ENCODE results near the gene CTSW. TPM values are rescaled to one million over a fixed set of nuclear protein-coding genes. Genes with fewer than 3 reads are reported as not detected.

Gene CTSW
- total RNA-seq, 1 experiment from 2014 or later: not detected

DNA sequence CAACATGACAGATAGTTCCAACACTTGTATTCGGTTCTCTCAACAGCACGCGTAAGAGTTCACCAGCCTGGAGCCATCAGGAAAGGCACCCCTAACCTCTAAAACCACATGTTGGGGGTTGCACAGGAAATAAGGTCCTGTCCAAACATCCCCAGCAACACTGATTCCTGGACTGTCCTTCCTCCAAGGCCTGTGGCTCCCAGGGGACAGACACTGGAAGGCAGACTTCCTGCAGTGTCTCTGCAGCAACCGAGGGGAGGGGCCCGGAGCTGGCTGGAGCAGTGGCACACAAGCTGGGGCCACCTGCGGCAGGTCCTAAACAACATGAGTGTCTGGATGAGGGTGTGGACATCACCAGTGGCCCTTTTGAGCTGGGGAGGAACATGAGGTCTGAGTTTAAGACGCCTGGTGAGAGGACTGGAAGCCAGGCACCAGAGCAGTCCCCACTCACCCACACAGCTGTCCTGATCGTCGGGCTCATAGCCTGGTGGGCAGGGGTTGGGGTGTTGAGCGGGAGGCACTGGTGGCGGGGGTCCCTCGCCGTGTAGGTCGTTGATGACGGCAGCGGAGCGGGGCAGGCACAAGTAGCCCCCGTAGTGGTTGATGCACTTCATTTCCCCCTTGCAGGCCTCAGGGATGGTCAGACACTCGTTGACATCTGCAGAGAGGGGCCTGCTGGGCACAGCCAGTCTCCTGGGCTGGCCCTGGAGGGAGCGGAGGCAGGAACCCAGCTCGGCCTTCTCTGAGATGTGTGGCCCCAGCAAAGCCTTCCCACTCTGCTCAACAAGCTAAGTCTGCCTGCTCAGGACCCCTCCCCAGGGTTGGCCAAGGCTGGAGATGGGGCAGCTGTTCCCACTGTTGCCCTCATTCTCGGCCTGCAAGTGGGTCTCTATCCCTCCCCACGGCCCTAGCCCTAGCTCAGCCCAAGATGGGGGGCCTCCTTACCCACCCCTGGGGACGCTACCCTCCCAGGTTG lies 8.6 kb upstream of the CTSW start:
- peaks cover 15% of the 10 kb centered on the region for H3K4me1 ChIP-seq (ENCODE audit: control insufficient read depth, insufficient read depth, low read length)
- no peak for ATAC-seq
- no peaks in the 10 kb centered on the region for H3K36me3 ChIP-seq (ENCODE audit: control insufficient read depth, insufficient read depth, low read length)
- no peaks in the 10 kb centered on the region for H3K9me3 ChIP-seq (ENCODE audit: control insufficient read depth, insufficient read depth, low read depth, low read length)
- intact Hi-C loops (cut with micrococcal nuclease; ENCODE audit: unreplicated experiment): no loop called here
- peak overlapping the region; percentile 60 for H3K27ac ChIP-seq (ENCODE audit: low read length)
- in situ Hi-C loops (cut with HindIII; ENCODE audit: low pct_unique_long_range_greater_than_20kb, low sequenced_read_pairs): no loop called here
- DNase-seq (ENCODE audit: low read depth, low spot score): no peak
- ChIA-PET POLR2A (interaction anchor here (1.4 to 2.1 kb wide), 3 partner anchors 10 to 18 kb away, joined by 5 to 9 read pairs (median 7); partner anchors contain the start of gene MUS81), CTCF (interaction anchor here (0.6 to 1.9 kb wide), 5 partner anchors 11 to 118 kb away, joined by 3 to 10 read pairs (median 5); partner anchors contain the start of gene MUS81)
- no peaks in the 10 kb centered on the region for H3K27me3 ChIP-seq (ENCODE audit: control insufficient read depth, insufficient read depth, low read length)
- no peak overlapping the region for H3K4me3 ChIP-seq (ENCODE audit: low read depth in 2 of 2, low read length in 2 of 2)
- TF ChIP-seq POLR2AphosphoS5 (IDR thresholded peaks at IDR 0.05; ENCODE audit: low read depth, low read length): peak; percentile 34; the same call in 1 of the 2 replicates
- TF ChIP-seq TCF7L2 (IDR thresholded peaks at IDR 0.05; ENCODE audit: low read depth, low read length): no peak
- TF ChIP-seq, protein P1, sequence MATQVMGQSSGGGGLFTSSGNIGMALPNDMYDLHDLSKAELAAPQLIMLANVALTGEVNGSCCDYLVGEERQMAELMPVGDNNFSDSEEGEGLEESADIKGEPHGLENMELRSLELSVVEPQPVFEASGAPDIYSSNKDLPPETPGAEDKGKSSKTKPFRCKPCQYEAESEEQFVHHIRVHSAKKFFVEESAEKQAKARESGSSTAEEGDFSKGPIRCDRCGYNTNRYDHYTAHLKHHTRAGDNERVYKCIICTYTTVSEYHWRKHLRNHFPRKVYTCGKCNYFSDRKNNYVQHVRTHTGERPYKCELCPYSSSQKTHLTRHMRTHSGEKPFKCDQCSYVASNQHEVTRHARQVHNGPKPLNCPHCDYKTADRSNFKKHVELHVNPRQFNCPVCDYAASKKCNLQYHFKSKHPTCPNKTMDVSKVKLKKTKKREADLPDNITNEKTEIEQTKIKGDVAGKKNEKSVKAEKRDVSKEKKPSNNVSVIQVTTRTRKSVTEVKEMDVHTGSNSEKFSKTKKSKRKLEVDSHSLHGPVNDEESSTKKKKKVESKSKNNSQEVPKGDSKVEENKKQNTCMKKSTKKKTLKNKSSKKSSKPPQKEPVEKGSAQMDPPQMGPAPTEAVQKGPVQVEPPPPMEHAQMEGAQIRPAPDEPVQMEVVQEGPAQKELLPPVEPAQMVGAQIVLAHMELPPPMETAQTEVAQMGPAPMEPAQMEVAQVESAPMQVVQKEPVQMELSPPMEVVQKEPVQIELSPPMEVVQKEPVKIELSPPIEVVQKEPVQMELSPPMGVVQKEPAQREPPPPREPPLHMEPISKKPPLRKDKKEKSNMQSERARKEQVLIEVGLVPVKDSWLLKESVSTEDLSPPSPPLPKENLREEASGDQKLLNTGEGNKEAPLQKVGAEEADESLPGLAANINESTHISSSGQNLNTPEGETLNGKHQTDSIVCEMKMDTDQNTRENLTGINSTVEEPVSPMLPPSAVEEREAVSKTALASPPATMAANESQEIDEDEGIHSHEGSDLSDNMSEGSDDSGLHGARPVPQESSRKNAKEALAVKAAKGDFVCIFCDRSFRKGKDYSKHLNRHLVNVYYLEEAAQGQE (IDR thresholded peaks at IDR 0.05; ENCODE audit: insufficient read depth in 1 of 2, low read depth in 2 of 2, low read length in 1 of 2): no peak
- TF ChIP-seq SIN3A (IDR thresholded peaks at IDR 0.05; ENCODE audit: borderline replicate concordance, insufficient read depth, low read depth, low read length): no peak
- TF ChIP-seq, protein P2, sequence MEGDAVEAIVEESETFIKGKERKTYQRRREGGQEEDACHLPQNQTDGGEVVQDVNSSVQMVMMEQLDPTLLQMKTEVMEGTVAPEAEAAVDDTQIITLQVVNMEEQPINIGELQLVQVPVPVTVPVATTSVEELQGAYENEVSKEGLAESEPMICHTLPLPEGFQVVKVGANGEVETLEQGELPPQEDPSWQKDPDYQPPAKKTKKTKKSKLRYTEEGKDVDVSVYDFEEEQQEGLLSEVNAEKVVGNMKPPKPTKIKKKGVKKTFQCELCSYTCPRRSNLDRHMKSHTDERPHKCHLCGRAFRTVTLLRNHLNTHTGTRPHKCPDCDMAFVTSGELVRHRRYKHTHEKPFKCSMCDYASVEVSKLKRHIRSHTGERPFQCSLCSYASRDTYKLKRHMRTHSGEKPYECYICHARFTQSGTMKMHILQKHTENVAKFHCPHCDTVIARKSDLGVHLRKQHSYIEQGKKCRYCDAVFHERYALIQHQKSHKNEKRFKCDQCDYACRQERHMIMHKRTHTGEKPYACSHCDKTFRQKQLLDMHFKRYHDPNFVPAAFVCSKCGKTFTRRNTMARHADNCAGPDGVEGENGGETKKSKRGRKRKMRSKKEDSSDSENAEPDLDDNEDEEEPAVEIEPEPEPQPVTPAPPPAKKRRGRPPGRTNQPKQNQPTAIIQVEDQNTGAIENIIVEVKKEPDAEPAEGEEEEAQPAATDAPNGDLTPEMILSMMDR (IDR thresholded peaks at IDR 0.05): no peak
- no TSS peak for BruUV-seq (replicated peaks)

DNA sequence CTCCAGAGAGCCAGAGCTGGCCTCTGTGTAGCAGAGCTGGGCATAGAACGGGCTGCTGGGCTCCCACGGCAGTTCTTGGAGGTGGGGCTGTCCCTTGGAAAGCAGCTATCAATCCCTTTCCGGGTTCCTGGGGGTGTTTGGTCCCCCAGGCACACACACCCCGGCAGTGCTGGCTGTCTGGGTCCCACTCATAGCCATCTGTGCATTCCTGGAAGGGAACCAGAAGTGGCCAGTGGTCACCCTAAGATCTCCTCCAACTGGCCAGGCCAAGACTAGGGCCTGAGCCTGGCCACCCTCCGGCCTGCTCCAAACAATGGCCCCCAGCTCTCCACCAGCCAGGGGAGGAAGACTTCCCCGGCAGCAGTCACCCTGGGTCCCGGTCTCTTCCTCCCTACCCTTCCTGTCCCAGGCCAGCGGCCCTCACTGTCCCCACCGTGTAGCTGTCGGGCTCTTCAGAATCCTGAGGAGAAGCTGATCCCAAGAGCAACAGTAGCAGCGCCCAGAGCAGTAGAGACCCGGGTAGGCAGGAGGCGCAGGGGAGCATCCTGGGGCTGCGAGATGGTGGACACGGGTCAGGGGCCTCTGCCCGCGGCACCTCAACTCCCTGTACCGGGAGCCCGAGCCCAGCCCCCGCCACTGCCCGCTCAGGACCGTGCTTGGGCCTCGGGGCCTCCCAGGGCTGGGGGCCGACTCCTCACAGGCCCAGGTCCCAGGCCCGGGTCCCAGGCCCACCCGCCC lies 7.7 kb upstream of the CTSW start:
- Histone ChIP-seq H3K27me3 (ENCODE audit: control insufficient read depth, insufficient read depth, low read length) (no peaks in the 10 kb centered on the region), H3K4me1 (ENCODE audit: control insufficient read depth, insufficient read depth, low read length) (peaks cover 12% of the 10 kb centered on the region), H3K27ac (ENCODE audit: low read length) (peak overlapping the region; percentile 65), H3K4me3 (ENCODE audit: low read depth in 2 of 2, low read length in 2 of 2) (peak overlapping the region; percentile 16 to 57; a peak in 2 of 4 replicates), H3K36me3 (ENCODE audit: control insufficient read depth, insufficient read depth, low read length) (no peaks in the 10 kb centered on the region), H3K9me3 (ENCODE audit: control insufficient read depth, insufficient read depth, low read depth, low read length) (no peaks in the 10 kb centered on the region)
- intact Hi-C loops (cut with micrococcal nuclease; ENCODE audit: unreplicated experiment) (no loop called here), in situ Hi-C loops (cut with HindIII; ENCODE audit: low pct_unique_long_range_greater_than_20kb, low sequenced_read_pairs) (no loop called here)
- DNase-seq (ENCODE audit: low read depth, low spot score) (no peak), ATAC-seq (peak; percentile 14)
- TF ChIP-seq TCF7L2 (IDR thresholded peaks at IDR 0.05; ENCODE audit: low read depth, low read length) (no peak), SIN3A (IDR thresholded peaks at IDR 0.05; ENCODE audit: borderline replicate concordance, insufficient read depth, low read depth, low read length) (no peak), POLR2AphosphoS5 (IDR thresholded peaks at IDR 0.05; ENCODE audit: low read depth, low read length) (no peak)
- TF ChIP-seq, protein P2 (IDR thresholded peaks at IDR 0.05): no peak
- TF ChIP-seq, protein P1 (IDR thresholded peaks at IDR 0.05; ENCODE audit: insufficient read depth in 1 of 2, low read depth in 2 of 2, low read length in 1 of 2): no peak
- CTCF ChIA-PET: interaction anchor here (0.7 to 1.6 kb wide), 4 partner anchors 12 to 184 kb away, joined by 3 to 6 read pairs (median 4); partner anchors contain the start of gene MUS81
- BruUV-seq (replicated peaks): no TSS peak
- POLR2A ChIA-PET: interaction anchor here (0.5 to 1.4 kb wide), 3 partner anchors 19 to 1560 kb away, joined by 3 to 11 read pairs (median 5); no protein-coding TSS in a partner anchor

Data from Panc1 (cell line).